HG02885 (cell line): ENCODE results near the gene ZCCHC8.
A peak's percentile ranks its signal among the peaks of the same experiment; 100 is the strongest.
"Not testable (repeated sequence)": the region's sequence is repeated elsewhere in the genome, so short reads cannot be mapped to it uniquely, and the experiment has no call there.

ENCODE experiments used
- ATAC-seq: cut with Tn5 transposase; IDR thresholded peaks from one replicate; pipeline ENCODE4 v1.9.1; 2021; ENCODE audit warnings: mild to moderate bottlenecking; ENCODE audit not compliant: unreplicated experiment, poor library complexity

The ZCCHC8 gene

DNA sequence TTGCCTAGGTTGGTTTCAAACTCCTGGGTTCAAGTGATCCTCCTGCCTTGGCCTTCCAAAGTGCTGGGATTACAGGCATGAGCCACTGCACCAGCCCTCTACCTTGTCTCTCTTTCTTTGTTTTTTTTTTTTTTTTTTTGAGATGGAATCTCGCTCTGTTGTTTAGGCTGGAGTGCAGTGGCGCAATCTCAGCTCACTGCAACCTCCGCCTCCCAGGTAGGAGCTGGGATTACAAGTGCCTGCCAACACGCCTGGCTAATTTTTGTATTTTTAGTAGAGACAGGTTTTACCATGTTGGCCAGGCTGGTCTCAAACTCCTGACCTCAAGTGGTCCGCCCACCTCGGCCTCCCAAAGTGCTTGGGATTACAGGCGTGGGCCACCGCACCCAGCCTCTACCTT is 61.9 kb downstream of the ZCCHC8 start:
- ATAC-seq = not testable (repeated sequence)

GRCh38 chr12:122437656-122438121 is 63.0 kb downstream of the ZCCHC8 start:
- no peak for ATAC-seq

- ATAC-seq = no peak
These were observed 65.5 kb downstream of the ZCCHC8 start for GRCh38 chr12:122435186-122435585.

DNA sequence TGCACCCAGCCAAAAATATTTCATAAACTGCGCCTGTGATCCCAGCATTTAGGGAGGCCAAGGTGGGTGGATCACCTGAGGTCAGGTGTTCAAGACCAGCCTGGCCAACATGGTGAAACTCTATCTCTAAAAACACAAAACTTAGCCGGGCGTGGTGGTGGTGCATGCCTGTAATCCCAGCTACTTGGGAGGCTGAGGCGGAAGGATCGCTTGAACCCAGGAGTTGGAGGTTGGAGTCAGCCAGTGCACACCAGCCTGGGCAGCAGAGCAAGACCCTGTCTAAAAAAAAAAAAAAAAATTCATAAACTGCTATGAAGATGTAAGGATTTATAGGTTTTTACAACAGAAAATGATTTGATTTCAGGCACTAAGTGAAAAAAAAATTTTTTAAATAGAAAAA is 71.7 kb downstream of the ZCCHC8 start:
- not testable (repeated sequence) for ATAC-seq

DNA sequence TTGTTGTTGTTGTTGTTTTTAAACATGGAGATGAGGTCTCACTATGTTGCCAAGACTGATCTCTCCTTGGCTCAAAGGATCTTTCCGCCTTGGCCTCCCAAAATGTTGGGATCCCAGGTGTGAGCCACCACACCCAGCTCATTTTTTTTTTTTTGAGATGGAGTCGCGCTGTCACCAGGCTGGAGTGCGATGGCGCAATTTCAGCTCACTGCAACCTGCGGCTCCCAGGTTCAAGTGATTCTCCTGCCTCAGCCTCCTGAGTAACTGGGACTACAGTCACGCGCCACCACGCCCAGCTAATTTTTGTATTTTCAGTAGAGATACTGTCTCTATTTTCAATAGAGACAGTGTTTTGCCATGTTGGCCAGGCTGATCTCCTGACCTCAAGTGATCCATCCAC is 73.3 kb downstream of the ZCCHC8 start:
- no peak for ATAC-seq

GRCh38 chr12:122423258-122424165 is 77.2 kb downstream of the ZCCHC8 start:
- no peak for ATAC-seq

DNA sequence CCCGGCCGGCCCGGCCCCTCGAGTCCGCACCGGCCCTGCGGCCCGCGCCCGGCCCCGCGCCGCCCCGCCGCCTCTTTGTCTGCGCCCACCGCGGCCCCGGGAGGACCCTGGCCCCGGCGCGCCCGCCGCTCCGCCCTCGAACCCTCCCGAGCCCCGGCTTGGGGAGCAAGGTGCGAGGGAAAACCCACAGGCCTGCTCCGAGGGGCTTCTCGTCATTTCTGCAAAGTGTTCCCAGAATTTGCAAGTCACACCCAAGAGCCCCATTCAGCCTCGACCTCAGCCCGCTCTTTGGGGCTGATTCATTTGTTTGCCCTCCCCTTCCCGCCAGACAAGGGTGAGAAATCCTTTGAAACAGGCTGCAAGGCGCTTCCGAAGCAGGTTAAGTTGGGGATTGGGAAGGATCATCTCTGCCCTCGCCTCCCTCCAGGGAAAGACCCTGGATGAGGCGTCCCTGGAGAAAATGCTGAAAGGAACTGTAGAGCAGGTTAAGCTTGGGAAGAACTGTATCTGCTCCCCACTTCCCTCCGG is 77.9 kb downstream of the ZCCHC8 start:
- ATAC-seq = peak; percentile 5

- peak; percentile 69 for ATAC-seq
These were observed 78.7 kb downstream of the ZCCHC8 start, which contains the start of gene CLIP1 for GRCh38 chr12:122421821-122422729. TSS of gene CLIP1 (minus strand) at chr12:122422669. CDS start at chr12:122380452, 42,217 bp downstream.
